Mesendoderm (in vitro differentiated cells): Measurements from ENCODE around the gene SIRT2.
A peak's percentile ranks its signal among the peaks of the same experiment; 100 is the strongest.

Experiments
- DNase-seq: peaks from one replicate; pipeline ENCODE4 v3.0.0; 2013
- H2AK5ac ChIP-seq: 2 replicates; pipeline ENCODE4 v1.6.1; 2013; ENCODE audit warnings: low read length, inconsistent platforms
- H2BK120ac ChIP-seq: 2 replicates; pipeline ENCODE4 v1.6.1; 2013; ENCODE audit warnings: low read depth, mild to moderate bottlenecking, low read length, moderate library complexity, mixed read lengths
- H2BK15ac ChIP-seq: replicated peaks from 2 replicates; pipeline ENCODE4 v1.6.1; 2013; ENCODE audit warnings: low read depth, mild to moderate bottlenecking, moderate library complexity
- H2BK5ac ChIP-seq: 2 replicates; pipeline ENCODE4 v1.6.1; 2013; ENCODE audit warnings: low read length, inconsistent platforms
- H3K18ac ChIP-seq: 2 replicates; pipeline ENCODE4 v1.6.1; 2013; ENCODE audit warnings: mild to moderate bottlenecking, low read length, mixed read lengths
- H3K23ac ChIP-seq: one replicate; pipeline ENCODE4 v1.6.1; 2013; ENCODE audit warnings: low read length
- H3K27ac ChIP-seq: 2 replicates; pipeline ENCODE4 v1.5.1; 2013; ENCODE audit warnings: low read depth, mild to moderate bottlenecking, inconsistent platforms, low read length, moderate library complexity
- H3K27me3 ChIP-seq: 2 replicates; pipeline ENCODE4 v1.6.1; 2013; ENCODE audit warnings: low read length, control low read depth, mild to moderate bottlenecking, inconsistent platforms; ENCODE audit not compliant: insufficient read depth, poor library complexity
- H3K36me3 ChIP-seq: 2 replicates; pipeline ENCODE4 v1.6.1; 2013; ENCODE audit warnings: low read length, inconsistent platforms; ENCODE audit not compliant: control insufficient read depth, insufficient read depth
- H3K4ac ChIP-seq: one replicate; pipeline ENCODE4 v1.6.1; 2013; ENCODE audit warnings: low read depth, mild to moderate bottlenecking, low read length, moderate library complexity
- H3K4me1 ChIP-seq: 2 replicates; pipeline ENCODE4 v1.6.1; 2013; ENCODE audit warnings: low read depth, low read length, inconsistent platforms; ENCODE audit not compliant: control insufficient read depth
- H3K4me2 ChIP-seq: 2 replicates; pipeline ENCODE4 v1.6.1; 2013; ENCODE audit warnings: low read length
- H3K4me3 ChIP-seq: 2 replicates; pipeline ENCODE4 v1.5.1; 2013; ENCODE audit warnings: mild to moderate bottlenecking, low read length
- H3K56ac ChIP-seq: one replicate; pipeline ENCODE4 v1.6.1; 2013; ENCODE audit warnings: low read length
- H3K79me1 ChIP-seq: 2 replicates; pipeline ENCODE4 v1.6.1; 2013; ENCODE audit warnings: low read length, inconsistent platforms
- H3K79me2 ChIP-seq: 2 replicates; pipeline ENCODE4 v1.6.1; 2013; ENCODE audit warnings: mild to moderate bottlenecking, low read length; ENCODE audit not compliant: control insufficient read depth, insufficient read depth
- H3K9ac ChIP-seq: 2 replicates; pipeline ENCODE4 v1.6.1; 2013; ENCODE audit warnings: low read length, inconsistent platforms
- H4K5ac ChIP-seq: one replicate; pipeline ENCODE4 v1.6.1; 2013; ENCODE audit warnings: low read length
- H4K8ac ChIP-seq: one replicate; pipeline ENCODE4 v1.6.1; 2013; ENCODE audit warnings: low read depth, mild to moderate bottlenecking, control low read depth, low read length, moderate library complexity
- WGBS: extraction: QIAGEN DNeasy Blood & Tissue Kit; methylation state at CpG from one replicate; pipeline ENCODE4 v1.1.7; 2013; ENCODE audit warnings: low lambda C conversion rate, missing lambda C conversion rate; ENCODE audit not compliant: insufficient coverage; ENCODE audit errors: extremely low coverage; 5-methylcytosine and 5-hydroxymethylcytosine counted together

SIRT2 gene

GRCh38 chr19:38904581-38905539 lies 5.4 kb upstream of the SIRT2 start:
- H2BK5ac ChIP-seq: no peak overlapping the region
- no CpG with 5 or more reads among the region's 35 CpGs for WGBS
- H3K4me1 ChIP-seq: no peaks in the 10 kb centered on the region
- H3K4me3 ChIP-seq: no peak overlapping the region
- H3K4me2 ChIP-seq: no peak overlapping the region
- no peak overlapping the region for H3K4ac ChIP-seq
- H2BK120ac ChIP-seq: no peak overlapping the region
- H2BK15ac ChIP-seq: no peak overlapping the region
- H3K18ac ChIP-seq: no peak overlapping the region
- H4K8ac ChIP-seq: no peak overlapping the region
- H3K36me3 ChIP-seq: peaks cover 2% of the 10 kb centered on the region
- no peak for DNase-seq
- H3K79me2 ChIP-seq: no peaks in the 10 kb centered on the region
- H3K27ac ChIP-seq: no peak overlapping the region
- H3K27me3 ChIP-seq: no peaks in the 10 kb centered on the region
- H3K9ac ChIP-seq: no peak overlapping the region
- no peak overlapping the region for H2AK5ac ChIP-seq
- H4K5ac ChIP-seq: no peak overlapping the region
- no peak overlapping the region for H3K56ac ChIP-seq
- no peak overlapping the region for H3K23ac ChIP-seq
- H3K79me1 ChIP-seq: no peaks in the 10 kb centered on the region

- Histone ChIP-seq H4K8ac (no peak overlapping the region), H2BK5ac (no peak overlapping the region), H3K79me1 (no peaks in the 10 kb centered on the region), H4K5ac (no peak overlapping the region), H3K4ac (no peak overlapping the region), H3K79me2 (no peaks in the 10 kb centered on the region), H3K27me3 (no peaks in the 10 kb centered on the region), H3K23ac (peak overlapping the region; percentile 45), H3K4me3 (no peak overlapping the region), H3K9ac (no peak overlapping the region), H2AK5ac (no peak overlapping the region), H3K27ac (no peak overlapping the region), H2BK120ac (no peak overlapping the region), H3K18ac (no peak overlapping the region), H3K36me3 (peaks cover 2% of the 10 kb centered on the region), H3K56ac (no peak overlapping the region), H3K4me1 (no peaks in the 10 kb centered on the region), H2BK15ac (no peak overlapping the region), H3K4me2 (no peak overlapping the region)
- WGBS: no CpG with 5 or more reads among the region's 1 CpG
- DNase-seq: no peak
These were observed 2.3 kb upstream of the SIRT2 start for GRCh38 chr19:38901683-38902082.

GRCh38 chr19:38900743-38901190 lies 1.3 kb upstream of the SIRT2 start:
- Histone ChIP-seq H3K27ac (no peak overlapping the region), H3K4me1 (no peaks in the 10 kb centered on the region), H3K27me3 (no peaks in the 10 kb centered on the region), H3K4me3 (no peak overlapping the region), H2BK5ac (no peak overlapping the region), H4K5ac (no peak overlapping the region), H3K23ac (no peak overlapping the region), H3K18ac (no peak overlapping the region), H4K8ac (no peak overlapping the region), H2BK120ac (no peak overlapping the region), H3K4me2 (peak overlapping the region; percentile 19), H3K79me2 (no peaks in the 10 kb centered on the region), H3K36me3 (peaks cover under 1% of the 10 kb centered on the region), H3K79me1 (no peaks in the 10 kb centered on the region), H2AK5ac (no peak overlapping the region), H3K9ac (peak overlapping the region; percentile 52), H3K56ac (peak overlapping the region; percentile 67), H2BK15ac (no peak overlapping the region), H3K4ac (no peak overlapping the region)
- no peak for DNase-seq
- no CpG with 5 or more reads among the region's 3 CpGs for whole genome bisulfite sequencing

GRCh38 chr19:38900202-38900629 lies 798 bp upstream of the SIRT2 start:
- H3K23ac ChIP-seq: no peak overlapping the region

GRCh38 chr19:38898788-38899446 lies 501 bp downstream of the SIRT2 start:
- peak; percentile 29 for DNase-seq
- Histone ChIP-seq H2AK5ac (no peak overlapping the region), H3K9ac (peak overlapping the region; percentile 61), H3K27ac (no peak overlapping the region), H2BK5ac (no peak overlapping the region), H3K27me3 (no peaks in the 10 kb centered on the region), H3K18ac (no peak overlapping the region), H2BK15ac (no peak overlapping the region), H3K4me1 (no peaks in the 10 kb centered on the region), H3K23ac (no peak overlapping the region), H2BK120ac (no peak overlapping the region), H3K4me2 (peak overlapping the region; percentile 63), H3K56ac (peak overlapping the region; percentile 69), H3K4me3 (peak overlapping the region; percentile 71), H4K8ac (no peak overlapping the region), H3K4ac (no peak overlapping the region), H3K36me3 (no peaks in the 10 kb centered on the region), H4K5ac (no peak overlapping the region), H3K79me2 (no peaks in the 10 kb centered on the region), H3K79me1 (no peaks in the 10 kb centered on the region)
- WGBS: no CpG with 5 or more reads among the region's 25 CpGs

More at GRCh38 chr19:38900202-38900629, 798 bp upstream of the SIRT2 start:
- H3K36me3 ChIP-seq: no peaks in the 10 kb centered on the region
- H2BK120ac ChIP-seq: no peak overlapping the region
- peak overlapping the region; percentile 83 for H3K56ac ChIP-seq
- H3K4me3 ChIP-seq: peak overlapping the region; percentile 57
- no peaks in the 10 kb centered on the region for H3K79me2 ChIP-seq
- H3K4ac ChIP-seq: no peak overlapping the region
- H3K4me1 ChIP-seq: no peaks in the 10 kb centered on the region
- H2AK5ac ChIP-seq: no peak overlapping the region
- no peak overlapping the region for H3K18ac ChIP-seq
- no peak overlapping the region for H2BK15ac ChIP-seq
- H4K5ac ChIP-seq: no peak overlapping the region
- WGBS: 100% methylated on average over 1 of the region's 8 CpGs
- no peaks in the 10 kb centered on the region for H3K79me1 ChIP-seq
- H2BK5ac ChIP-seq: no peak overlapping the region
- no peak for DNase-seq
- no peaks in the 10 kb centered on the region for H3K27me3 ChIP-seq
- H3K9ac ChIP-seq: peak overlapping the region; percentile 47
- H3K4me2 ChIP-seq: peak overlapping the region; percentile 23
- H4K8ac ChIP-seq: no peak overlapping the region
- H3K27ac ChIP-seq: peak overlapping the region; percentile 72
